K562 (cell line): ENCODE data around the gene PRSS48.

Source experiments
- CHD2 ChIP-seq: IDR thresholded peaks from 2 replicates; pipeline ENCODE4 v1.6.1; 2011; ENCODE audit warnings: low read depth, low read length
- CTCF ChIP-seq, 3 experiments: IDR thresholded peaks in 2 of 3; conservative IDR thresholded peaks in 1 of 3; 2 replicates each; pipeline ENCODE4 v1.5.1; 2011 to 2012; ENCODE audit warnings: low read length in 3 of 3, mild to moderate bottlenecking in 3 of 3, control low read depth in 2 of 3, improper control_type of control experiment in 1 of 3, inconsistent platforms in 1 of 3, low read depth in 1 of 3, mixed read lengths in 1 of 3, moderate library complexity in 1 of 3; ENCODE audit not compliant: insufficient read depth in 2 of 3
- HMGXB4 ChIP-seq: sonication (generic); formaldehyde crosslinking; IDR thresholded peaks from 2 replicates; pipeline ENCODE4 v1.8.1; 2023; ENCODE audit warnings: mild to moderate bottlenecking, missing genetic modification reagents
- JUN ChIP-seq, 2 experiments: sonication (generic) in 1 of 2; formaldehyde crosslinking in 1 of 2; IDR thresholded peaks; 2 replicates each; pipeline versions ENCODE4 v1.6.1 to v1.8.0; 2012 to 2022; ENCODE audit warnings: borderline replicate concordance in 2 of 2, mild to moderate bottlenecking in 2 of 2, improper control_type of control experiment in 1 of 2, low read depth in 1 of 2, low read length in 1 of 2, missing genetic modification reagents in 1 of 2
- MEIS2 ChIP-seq: fragments of 450-650 bp; IDR thresholded peaks from 2 replicates; pipeline ENCODE4 v1.6.1; 2014; ENCODE audit warnings: mild to moderate bottlenecking; ENCODE audit not compliant: partially characterized antibody
- RBM14 ChIP-seq: fragments of 200-400 bp; formaldehyde crosslinking; IDR thresholded peaks from 2 replicates; pipeline ENCODE4 v1.6.1; 2018; ENCODE audit warnings: low read depth, mild to moderate bottlenecking, low read length, moderate library complexity, borderline replicate concordance; ENCODE audit not compliant: insufficient read depth
- SOX6 ChIP-seq: fragments of 450-650 bp; IDR thresholded peaks from 2 replicates; pipeline ENCODE4 v1.6.1; 2014; ENCODE audit warnings: mild to moderate bottlenecking
- ZNF561 ChIP-seq: fragments of 450-650 bp; formaldehyde crosslinking; conservative IDR thresholded peaks from 2 replicates; pipeline ENCODE4 v1.4.0; 2020; ENCODE audit warnings: mild to moderate bottlenecking, moderate library complexity
- ZNF668 ChIP-seq: fragments of 250-450 bp; sonication (Bioruptor Pico); IDR thresholded peaks from 2 replicates; pipeline ENCODE4 v1.8.0; 2022; ENCODE audit warnings: mild to moderate bottlenecking, inconsistent platforms

- TF ChIP-seq JUN (IDR thresholded peaks at IDR 0.05; ENCODE audit: borderline replicate concordance, low read depth, low read length) (no peak), JUN (CRISPR knock-in tag; IDR thresholded peaks at IDR 0.05; ENCODE audit: borderline replicate concordance) (no peak), SOX6 (no peak), RBM14 (no peak), ZNF561 (CRISPR knock-in tag) (no peak), CHD2 (no peak), ZNF668 (no peak), HMGXB4 (CRISPR knock-in tag) (no peak), CTCF (IDR thresholded peaks at IDR 0.05 in 2 of 3, conservative IDR thresholded peaks at IDR 0.05 in 1 of 3; ENCODE audit: insufficient read depth in 2 of 3, low read depth in 1 of 3, low read length in 3 of 3) (no peak), MEIS2 (no peak)
Measured at GRCh38 chr4:151251603-151252304, 25.2 kb upstream of the PRSS48 start.
